GM21529 (cell line): Measurements from ENCODE around the gene TEF.

ENCODE experiments used
- ATAC-seq: cut with Tn5 transposase; IDR thresholded peaks from one replicate; pipeline ENCODE4 v1.9.1; 2021; ENCODE audit not compliant: unreplicated experiment

Gene TEF

DNA sequence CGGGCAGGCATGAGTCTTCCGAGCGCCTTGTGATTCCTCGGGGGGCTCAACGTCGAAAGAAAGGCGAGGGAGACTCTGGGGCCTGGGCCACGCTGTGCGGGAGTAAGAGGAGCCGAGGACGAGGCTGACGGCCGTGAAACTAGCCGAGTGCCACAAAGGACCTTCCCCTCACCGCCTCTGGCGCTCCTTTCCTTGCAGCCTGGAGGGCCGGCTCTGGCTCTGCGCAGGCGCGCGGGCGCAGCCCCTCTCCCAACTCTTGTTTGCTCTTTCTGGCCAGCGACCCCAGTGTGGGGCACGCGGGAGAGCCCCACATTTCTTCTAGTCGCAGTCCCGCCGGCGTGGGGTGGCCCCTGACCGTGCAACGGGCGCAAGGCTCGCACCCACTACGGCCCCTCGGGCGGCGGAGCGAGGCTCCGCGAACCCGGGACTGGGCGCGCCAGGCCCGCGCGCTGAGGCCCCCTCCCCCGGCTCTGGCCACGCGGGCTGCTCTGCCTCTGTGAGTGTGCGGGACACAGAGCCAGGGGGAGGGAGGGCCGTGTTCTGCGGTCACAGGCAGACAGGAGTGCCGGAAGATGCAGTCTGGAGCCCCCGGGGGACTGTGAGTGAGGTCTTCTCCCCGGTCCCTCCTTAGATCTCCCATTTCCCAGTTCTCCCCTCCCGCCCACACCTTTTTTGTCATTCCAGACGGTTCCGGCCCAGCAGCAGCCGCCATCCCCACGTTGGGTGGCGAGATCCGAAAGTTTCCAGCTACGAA is 65.9 kb downstream of the TEF start:
- ATAC-seq = no peak

DNA sequence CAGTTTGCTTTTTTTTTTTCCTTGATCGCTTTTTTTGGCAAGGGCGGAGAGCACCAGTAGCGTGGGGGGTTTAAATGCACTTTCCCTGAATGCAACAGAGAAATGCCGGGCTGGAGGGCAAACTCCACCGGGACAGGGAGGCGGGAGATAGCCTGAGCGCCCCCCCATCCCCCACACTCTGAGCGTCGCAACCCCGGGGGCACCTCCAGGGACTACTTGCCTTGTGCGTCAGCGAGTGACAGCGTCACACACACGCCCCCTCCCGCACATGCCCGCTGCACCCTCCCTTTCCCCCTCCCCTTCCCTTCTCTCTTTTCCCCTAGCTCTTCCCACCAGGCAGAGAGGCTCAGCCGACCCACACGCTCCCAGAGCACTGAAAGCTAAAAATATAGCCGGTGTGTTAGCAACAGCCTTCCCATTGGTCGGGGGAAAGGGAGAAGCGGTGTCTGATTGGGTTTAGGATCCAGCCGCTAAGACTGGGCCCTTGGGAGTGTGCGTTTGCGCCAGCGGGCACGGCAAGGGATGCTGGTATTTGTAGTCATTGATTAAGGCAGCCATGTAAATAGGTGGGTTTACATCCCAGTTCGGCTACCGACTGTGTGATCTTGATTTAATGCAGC is 66.6 kb downstream of the TEF start:
- peak; percentile 49 for ATAC-seq
